Fibroblast of pulmonary artery (primary cell): Measurements from ENCODE around the gene JOSD2.
A peak's percentile ranks its signal among the peaks of the same experiment; 100 is the strongest.

Experiments used
- DNase-seq: peaks from one replicate; pipeline ENCODE4 v3.0.0-alpha.2; 2010; ENCODE audit warnings: low read depth
- H3K4me3 ChIP-seq: replicated peaks from 2 replicates; pipeline ENCODE4 v1.5.1; 2011; ENCODE audit warnings: low read depth, mild to moderate bottlenecking, control low read depth, low read length, moderate library complexity
- CTCF ChIP-seq: IDR thresholded peaks from 2 replicates; pipeline ENCODE4 v1.5.1; 2011; ENCODE audit warnings: mild to moderate bottlenecking, control low read depth, low read length, inconsistent platforms; ENCODE audit errors: missing control alignments

Gene JOSD2

GRCh38 chr19:50551034-50551714 lies 40.2 kb upstream of the JOSD2 start:
- H3K4me3 ChIP-seq: no peak overlapping the region
- DNase-seq: no peak
- no peak for TF ChIP-seq CTCF

- no peak for TF ChIP-seq CTCF
- no peak for DNase-seq
- H3K4me3 ChIP-seq: no peak overlapping the region
Measured at GRCh38 chr19:50550594-50550966, 39.6 kb upstream of the JOSD2 start.

- no peak for TF ChIP-seq CTCF
- H3K4me3 ChIP-seq: no peak overlapping the region
- peak; percentile 11 for DNase-seq
Measured at GRCh38 chr19:50549927-50550593, 39.1 kb upstream of the JOSD2 start.

- DNase-seq: no peak
- H3K4me3 ChIP-seq: no peak overlapping the region
Measured at GRCh38 chr19:50549059-50549926, 38.3 kb upstream of the JOSD2 start.

GRCh38 chr19:50548191-50549058 lies 37.4 kb upstream of the JOSD2 start:
- H3K4me3 ChIP-seq: no peak overlapping the region
- DNase-seq: no peak
- TF ChIP-seq CTCF: no peak

More at GRCh38 chr19:50549059-50549926, 38.3 kb upstream of the JOSD2 start:
- no peak for TF ChIP-seq CTCF
